HG03039 (cell line): ENCODE data around the gene PTPRN2.

Experiments
- ATAC-seq: cut with Tn5 transposase; IDR thresholded peaks from one replicate; pipeline ENCODE4 v1.9.1; 2021; ENCODE audit warnings: mild to moderate bottlenecking, moderate library complexity; ENCODE audit not compliant: unreplicated experiment

PTPRN2 gene

DNA sequence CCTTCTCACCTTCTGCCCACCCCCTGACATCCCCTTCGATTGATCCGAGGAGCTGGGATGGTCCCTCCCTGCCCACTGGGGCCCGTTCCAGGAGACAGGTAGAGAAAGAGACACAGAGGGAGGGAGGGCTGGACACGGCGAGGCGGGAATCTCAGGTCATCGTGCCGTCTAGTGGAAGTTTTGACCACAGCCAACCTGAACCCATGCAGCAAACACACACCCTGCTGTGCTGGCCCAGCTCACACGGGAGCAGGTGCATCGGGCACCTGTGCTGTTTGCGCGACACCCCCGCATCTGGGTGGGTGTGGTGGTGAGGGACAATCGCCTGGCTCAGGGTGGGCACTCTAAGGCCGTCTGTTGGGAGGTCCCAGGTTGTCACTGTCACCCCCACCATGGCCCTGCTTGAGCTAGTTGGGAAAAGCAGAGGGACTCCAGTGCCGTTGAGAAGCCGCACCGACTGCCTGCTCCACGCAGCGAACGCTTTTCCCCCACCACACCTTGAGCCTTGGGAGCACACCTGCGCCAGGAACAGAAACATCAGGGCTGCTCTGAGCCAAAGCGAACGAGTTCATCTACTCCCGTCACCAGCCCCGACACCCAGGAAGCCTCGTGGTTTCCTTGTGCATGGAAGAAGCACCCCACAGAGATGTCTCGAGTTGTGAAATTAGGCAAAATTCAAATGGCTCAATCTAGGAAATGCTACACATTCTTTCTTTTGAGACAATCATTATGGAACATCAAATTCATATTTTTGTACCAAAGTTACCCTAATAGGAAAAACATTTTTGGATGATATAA lies 965.0 kb downstream of the PTPRN2 start:
- no peak for ATAC-seq

DNA sequence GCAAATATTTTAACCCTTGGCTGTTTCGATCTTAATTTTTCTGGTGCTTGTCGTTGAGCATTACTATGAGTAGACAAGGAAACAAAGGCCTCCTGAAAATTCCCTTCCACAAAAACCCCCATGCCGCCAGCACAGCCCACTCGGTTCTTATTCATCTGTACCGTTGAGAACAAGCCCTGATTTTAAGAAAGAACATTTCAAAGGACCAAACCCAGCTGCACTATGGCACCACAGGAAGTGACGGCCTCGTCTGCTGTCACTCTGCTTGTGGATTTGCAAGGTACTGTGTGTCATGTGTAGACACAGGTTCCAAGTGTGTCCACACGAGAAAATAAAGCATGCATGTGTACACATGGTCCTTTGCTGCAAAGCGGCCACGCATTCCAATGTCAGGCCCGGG lies 965.6 kb downstream of the PTPRN2 start:
- ATAC-seq, result no peak

DNA sequence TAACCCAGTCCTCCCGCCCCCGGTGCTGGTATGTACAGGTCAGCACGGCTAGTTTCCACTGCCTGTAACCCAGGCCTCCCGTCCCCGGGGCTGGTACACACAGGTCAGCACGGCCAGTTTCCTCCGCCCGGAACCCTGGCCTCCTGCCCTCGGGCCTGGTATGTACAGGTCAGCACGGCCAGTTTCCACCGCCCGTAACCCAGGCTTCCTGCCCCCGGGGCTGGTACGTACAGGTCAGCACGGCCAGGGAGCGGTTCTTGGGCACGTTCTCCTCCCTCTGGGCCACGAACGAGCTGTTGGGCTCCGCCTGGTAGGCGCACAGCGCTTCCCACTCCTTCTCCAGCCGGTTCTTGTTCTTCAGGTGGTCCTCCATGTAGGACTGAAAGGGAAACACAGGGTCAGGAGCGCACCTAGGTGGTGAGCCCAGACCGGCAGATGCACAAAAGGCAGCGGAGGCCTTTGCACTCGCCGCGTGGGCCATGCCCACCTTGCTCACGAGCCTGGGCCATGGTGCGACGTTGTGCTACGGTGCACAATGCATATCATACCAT lies 966.4 kb downstream of the PTPRN2 start:
- no peak for ATAC-seq

DNA sequence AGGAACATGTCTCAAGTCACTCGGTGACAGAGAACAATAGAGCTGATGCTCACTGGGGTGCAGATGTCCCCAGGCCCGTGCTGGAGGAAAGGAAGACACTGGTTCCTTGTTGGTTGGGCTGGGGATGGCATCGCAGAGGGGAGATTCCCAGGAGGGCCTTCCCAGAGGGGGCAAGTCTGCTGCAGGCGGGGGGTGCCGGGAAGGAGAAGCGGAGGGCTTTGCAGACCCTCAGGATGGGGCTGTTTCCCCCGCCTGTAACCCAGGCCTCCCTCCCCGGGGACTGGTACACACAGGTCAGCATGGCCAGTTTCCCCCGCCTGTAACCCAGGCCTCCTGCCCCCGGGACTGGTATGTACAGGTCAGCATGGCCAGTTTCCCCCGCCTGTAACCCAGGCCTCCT lies 967.0 kb downstream of the PTPRN2 start:
- ATAC-seq, result no peak

DNA sequence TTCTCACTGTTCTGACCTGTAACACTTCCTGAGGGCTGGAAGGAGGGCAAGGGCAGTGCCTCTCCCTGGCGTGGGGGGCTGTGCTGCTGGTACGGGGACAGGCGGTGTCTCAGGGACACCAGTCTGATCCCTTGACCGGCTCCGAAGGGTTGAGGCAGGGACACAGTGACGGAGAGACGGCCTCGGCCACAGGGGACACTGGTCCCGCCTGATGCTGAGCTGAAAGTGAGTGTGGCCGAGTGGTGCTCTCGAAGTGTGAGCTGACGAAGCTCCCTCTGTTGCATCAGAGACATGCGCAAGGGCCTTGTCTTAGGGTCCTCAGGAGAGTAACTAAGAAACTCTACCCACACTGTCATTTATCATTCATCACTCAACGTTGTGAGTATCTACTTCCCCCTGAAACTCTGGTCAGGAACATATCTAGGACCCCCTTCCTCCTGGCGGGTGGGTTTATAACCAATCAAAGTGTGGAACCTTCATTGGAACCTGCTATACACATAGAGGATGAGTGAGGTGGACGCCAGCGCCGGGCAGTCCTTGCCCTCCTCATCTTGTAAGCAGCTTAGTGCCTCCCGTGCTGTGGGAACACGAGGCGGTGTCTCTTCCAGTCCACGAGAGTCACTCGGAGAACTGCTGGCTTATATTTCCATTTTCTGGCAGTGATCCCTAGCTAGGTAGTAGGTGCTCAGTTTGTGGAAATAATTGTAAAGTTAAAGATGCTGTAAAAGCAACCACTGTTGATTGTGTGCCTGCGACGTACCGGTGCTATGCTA lies 967.7 kb downstream of the PTPRN2 start:
- no peak for ATAC-seq

DNA sequence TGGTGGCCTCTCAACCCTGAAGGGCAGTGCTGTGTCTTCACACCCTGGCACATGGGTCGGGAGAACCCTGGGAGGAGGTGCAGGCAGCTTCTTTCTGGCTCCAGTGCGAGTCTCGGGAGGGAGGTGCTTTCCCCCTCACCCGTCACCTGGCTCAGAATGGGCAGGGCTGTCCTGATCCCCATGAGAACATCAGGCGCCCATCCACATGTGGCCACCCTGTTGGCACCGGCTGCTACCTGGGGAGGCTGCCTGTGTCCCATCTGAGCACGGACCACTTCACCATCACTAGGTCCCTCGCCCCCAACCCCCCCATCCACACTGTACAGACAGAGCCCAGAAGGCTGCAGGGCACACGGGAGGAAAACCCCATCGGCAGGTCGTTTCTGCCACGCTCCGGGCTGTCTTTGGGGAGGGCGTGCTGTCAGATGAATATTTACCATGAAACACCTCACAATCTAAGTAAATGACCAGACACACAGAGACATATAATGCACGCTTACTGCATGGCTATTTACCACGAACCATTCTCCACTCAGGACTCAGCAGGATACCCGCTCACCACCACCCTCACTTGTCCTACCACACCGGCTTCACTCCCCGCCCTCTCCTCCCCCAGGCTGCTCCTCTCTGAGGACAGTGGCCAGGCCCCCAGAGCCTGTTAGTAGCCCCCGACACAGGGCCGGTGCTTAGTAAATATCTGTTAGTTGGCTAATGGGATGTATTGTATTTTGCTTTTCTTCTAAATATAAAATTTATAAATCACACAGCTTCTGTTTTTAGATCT lies 968.6 kb downstream of the PTPRN2 start:
- no peak for ATAC-seq

DNA sequence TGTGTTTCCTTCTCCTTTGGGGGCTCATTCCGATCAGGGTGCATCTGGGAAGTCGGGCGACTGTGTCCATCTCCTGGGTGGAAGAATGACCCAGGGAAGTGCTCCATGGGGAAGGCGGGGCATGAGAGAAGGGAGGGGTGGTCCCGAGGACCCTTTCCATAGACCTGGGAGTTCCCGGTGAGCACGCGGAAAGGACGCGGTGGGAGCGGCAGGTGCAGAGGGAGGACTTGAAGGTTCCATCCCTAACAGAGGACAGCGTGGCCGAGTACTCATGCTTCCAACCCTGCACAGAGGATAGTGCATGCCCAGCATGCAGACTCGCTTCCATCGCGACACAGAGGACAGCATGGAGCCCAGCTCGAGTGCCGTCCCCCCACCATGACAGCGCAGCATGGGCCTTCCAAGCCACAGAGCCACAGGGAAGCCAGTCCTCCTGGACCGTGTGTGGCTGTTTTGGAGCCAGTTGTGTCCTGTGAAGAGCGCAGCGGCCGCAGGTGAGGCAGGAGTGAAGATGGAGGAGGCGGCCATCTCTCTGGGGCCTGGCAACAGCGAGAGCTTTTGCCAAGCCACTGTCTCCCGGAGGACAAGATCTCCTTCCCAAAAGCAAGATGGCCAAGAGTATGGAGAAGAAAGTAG lies 969.4 kb downstream of the PTPRN2 start:
- no peak for ATAC-seq

DNA sequence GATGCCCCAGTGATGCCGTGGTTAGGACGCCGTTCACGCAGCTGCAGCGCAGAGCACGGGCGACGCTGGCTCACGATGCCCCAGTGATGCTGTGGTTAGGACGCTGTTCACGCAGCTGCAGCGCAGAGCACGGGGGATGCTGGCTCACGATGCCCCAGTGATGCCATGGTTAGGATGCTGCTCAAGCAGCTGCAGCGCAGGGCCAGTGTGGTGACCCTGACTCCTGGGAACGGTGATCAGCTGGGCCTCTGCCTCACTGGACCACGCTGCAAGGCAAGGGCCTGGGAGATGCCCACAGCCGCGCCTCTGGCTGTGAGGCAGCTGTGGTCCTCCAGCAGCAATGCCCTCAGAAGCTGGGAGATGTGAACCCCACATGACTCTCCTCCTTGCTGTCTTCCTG lies 970.2 kb downstream of the PTPRN2 start:
- no peak for ATAC-seq

DNA sequence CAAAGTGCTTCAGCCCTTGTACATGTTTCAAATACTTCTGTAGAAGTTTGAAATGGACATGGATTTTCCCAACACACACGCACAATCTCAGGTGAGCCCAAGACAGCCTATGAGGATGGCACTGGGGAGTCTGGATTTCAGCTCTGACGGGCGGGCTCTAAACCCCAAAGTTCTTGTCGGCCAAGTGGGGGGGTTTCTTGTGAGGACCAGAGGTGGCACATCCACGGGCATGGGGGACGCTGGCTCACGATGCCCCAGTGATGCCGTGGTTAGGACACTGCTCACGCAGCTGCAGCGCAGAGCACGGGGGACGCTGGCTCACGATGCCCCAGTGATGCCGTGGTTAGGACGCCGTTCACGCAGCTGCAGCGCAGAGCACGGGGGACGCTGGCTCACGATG lies 970.7 kb downstream of the PTPRN2 start:
- ATAC-seq, result no peak

DNA sequence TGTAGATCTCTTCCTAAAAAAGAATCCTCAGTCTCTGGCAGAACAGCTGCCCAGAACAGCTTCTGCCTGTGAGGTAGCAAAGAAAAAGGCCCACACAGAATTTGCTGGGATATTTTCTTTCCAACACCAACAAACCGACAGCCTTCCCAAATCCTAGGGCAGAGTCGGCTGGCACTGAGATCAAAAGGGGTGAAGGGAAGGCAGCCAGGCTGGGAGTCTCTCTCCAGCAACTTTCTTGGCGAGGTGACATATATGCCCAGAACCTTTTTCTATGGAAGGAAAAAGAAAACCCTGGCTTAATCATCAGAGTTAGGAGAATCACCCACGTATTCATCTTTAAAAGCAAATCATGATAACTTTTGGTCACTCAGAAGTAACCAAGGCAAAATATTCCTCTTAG lies 971.2 kb downstream of the PTPRN2 start:
- no peak for ATAC-seq

DNA sequence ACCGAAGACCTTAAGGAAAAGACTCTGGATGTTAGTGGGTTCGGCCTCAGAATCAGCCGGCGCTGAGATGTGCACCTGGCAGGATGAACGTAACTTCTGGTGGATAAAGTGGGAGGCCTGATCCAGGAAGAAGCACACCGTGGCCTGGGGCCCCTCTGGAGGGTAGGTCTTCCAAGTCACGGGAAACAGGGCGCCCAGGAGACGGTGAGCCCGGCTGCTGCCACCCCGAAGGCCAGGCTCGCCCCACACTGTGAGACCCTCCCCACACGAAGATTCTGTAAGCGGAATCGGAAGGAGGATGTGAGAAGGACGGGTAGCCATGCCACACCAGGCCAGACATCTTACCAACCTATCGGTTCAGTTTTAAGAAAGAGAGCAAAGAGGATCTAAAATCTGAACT lies 971.8 kb downstream of the PTPRN2 start:
- ATAC-seq, result no peak

DNA sequence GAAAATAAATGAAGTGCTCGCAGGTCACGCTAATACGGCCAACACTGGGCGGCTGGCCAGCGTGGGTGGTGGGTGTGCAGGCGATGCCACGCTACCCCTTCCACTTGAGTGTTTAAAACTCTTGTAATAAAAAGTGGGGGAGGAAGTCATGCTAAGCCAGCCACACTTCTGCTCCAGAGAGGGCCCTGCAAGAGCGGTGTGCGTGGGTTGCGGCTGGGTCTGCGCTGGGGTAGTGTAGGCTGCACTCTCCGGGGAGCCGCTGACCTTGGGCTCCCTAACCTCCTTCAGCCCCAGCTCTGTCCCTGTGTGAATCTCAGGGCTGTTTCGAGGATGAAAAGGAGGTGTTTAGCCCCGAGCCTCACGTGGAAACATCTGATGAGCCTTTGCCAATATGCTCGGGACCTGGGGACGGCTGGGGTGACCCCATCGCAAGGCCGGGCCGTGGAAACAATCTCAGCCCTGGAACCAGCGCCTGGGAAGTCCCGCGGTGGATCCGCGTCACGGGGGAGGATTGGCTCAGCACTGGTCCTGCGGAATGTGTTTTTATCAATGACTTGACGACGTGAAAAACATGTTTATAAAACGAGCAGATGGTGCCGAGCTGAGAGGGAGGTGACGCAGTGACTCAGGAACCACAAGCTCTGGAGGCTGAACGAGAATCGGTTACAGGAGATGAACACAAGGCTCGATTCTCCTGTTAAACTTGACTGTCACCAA lies 972.4 kb downstream of the PTPRN2 start:
- ATAC-seq, result no peak

DNA sequence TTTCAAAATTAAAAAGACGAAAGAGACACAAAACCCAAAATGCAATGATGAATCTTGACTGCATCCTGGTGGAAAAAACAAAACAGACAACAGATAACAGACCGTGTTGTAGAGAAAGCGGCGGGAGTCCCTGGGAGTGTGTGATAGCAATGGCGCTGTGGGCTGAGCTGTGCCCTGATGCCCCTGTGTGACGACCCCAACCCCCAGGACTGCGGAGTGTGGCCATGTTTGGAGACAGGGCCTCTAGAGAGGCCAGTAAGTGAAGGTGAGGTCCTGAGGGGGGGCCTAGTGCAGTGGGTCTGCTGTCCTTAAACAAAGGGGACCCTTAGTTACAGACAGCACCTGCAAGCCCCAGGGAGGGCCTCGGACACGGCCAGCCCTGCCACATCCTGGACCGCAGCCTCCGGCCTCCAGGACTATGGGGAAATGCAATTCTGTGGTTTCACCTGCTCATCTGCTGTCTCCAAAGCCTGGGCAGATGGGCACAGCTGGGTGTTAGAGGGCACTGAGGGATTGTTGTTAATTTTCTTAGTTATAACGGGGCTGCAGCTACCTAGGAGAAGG lies 973.1 kb downstream of the PTPRN2 start:
- no peak for ATAC-seq

DNA sequence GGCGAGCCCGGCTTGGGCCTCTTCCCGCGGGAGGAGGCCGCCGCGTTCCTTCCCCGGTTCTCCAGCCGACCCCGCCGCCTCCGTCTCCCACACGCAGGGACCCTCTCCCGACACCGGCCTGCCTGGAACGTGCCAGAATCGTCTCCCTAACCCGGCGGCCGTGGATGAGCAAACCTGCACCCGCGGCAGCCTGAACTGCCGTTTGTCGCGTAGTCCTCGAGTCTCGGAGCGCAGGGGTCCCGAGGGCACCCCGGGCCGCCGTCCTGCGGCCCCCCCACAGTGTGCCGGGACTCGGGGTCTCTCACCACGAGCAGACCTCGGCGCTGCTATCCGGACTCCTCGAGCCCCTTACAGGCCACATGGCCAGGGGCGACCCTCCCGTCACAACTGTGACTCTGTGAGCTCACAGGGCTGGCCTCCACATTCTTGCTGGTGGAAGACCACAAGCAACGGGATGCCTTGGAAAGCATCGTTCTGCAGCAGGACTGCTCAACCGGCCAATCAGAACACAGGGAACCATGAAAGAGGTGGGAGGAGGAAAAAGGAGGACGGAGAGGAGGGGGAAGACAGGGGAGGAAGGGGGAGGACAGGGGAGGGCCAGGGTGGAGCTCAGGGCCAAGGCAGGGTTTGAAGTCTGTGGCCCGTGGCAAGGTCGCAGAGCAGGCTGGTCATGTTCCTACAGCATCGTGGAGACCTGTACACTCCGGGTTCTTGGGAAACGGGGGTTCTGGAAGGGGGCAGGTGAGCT lies 973.9 kb downstream of the PTPRN2 start:
- ATAC-seq, result no peak

DNA sequence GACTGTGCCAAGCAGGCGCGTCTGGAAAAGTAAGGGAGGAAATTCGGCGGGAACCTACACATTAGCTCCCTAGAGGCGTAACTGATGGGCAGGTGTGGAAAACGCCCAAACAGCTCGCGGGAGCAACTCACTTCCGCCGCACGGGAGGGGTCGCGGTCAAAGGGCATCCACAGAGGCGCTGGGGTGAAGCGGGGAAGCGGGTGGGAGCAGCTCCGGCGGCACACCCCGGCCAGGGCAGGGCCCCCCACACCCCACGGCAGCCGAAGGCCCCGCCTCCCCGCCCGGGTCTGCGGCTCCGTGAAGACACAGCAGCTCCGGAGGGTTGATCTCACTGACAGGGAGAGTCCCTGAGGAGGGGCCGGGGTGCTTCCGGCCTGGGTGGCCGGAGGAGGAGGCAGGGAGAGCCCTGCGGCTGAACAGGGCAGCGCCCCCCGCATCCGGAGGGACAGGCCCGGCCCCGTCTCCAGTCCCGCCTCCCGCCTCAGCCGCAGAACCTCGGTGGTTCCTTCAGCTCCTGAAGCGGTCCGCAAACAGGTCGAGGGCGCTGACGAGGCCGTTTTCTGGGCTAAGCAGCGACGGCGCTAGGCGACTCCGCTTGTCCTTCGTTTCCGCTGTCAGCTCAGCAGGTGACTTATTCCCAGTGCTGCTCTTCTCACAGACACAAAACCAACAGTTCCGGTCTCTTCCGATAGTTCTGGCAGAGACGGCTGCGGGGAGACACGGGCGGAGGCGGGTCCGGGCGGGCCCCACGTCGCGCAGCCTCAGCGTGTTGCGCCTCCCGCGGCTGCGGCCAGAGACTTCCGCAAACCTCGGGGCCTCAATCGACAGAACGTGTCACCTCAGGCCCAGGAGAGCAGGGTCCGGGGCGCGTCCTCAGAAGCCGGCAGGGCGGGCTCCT lies 974.7 kb downstream of the PTPRN2 start:
- ATAC-seq, result peak; percentile 61

DNA sequence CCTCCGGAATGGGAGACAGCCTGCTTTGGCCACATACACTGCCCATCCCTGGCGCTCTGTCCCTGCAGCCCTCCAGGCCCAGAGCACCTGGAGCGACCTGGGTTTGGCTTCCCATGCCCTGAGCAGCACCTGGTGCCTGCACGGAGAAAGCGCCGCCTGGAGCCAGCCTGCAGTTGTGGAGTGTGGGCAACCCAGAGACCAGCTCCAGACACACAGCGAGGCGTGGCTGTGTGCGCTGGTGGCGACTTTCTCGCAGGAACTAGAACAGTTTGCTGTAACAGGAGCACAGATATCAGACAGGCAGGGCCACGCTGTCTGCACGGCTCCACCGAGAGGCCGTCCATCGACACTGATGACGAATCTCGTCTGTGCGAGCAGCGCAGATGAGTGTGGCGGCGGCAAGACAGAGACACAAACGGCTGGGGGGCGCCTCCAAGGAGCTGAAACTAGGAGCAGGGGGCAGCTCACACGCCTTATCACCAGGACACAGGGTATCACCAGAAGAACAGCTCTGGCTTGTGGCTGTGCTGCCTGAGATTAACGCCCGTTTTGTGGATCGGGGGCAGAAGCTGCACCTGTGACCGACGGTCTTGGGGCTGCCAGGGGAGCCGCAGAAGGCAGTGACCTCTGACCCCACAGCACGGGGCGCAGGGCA lies 975.5 kb downstream of the PTPRN2 start:
- no peak for ATAC-seq

DNA sequence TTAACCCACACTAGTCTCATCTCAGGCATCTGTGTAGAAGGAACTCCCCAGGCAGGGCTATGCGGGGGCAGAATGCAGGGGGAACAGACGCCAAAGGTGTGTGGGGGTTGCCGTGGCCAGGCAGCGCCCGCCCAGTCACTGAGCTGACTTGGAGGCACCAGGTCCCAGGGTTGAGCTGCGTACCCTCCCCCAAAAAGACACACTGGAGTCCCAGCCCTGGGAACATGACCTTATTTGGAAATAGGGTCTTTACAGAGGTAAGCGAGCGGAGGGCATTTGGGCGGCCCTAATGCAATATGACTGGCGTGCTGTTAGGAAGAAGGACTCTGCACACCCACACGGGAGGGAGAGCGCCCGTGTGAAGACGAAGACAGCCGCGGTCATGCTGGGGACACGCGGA lies 976.3 kb downstream of the PTPRN2 start:
- ATAC-seq, result no peak
